TTC549 (cell line): ENCODE results near the gene TUBA4A.

ENCODE experiments used
- FAIRE-seq: peaks from 2 replicates; lab custom pipeline; 2012; peaks lifted over from hg19 to GRCh38; lab: Jason Lieb, UNC

The TUBA4A gene

GRCh38 chr2:219286436-219287115, 32.9 kb upstream of the TUBA4A start:
- no peak for FAIRE-seq

- no peak for FAIRE-seq
Observed at GRCh38 chr2:219285894-219286425, 32.2 kb upstream of the TUBA4A start.

GRCh38 chr2:219285373-219285735, 31.6 kb upstream of the TUBA4A start:
- FAIRE-seq: no peak

- no peak for FAIRE-seq
Observed at GRCh38 chr2:219284501-219285372, 31.0 kb upstream of the TUBA4A start.

GRCh38 chr2:219282943-219283581, 29.3 kb upstream of the TUBA4A start:
- FAIRE-seq: no peak

GRCh38 chr2:219282375-219282774, 28.7 kb upstream of the TUBA4A start:
- no peak for FAIRE-seq

GRCh38 chr2:219281588-219281987, 27.9 kb upstream of the TUBA4A start:
- FAIRE-seq: no peak

GRCh38 chr2:219280651-219281050, 26.9 kb upstream of the TUBA4A start:
- FAIRE-seq: no peak

GRCh38 chr2:219279916-219280516, 26.3 kb upstream of the TUBA4A start:
- FAIRE-seq: no peak

GRCh38 chr2:219279151-219279915, 25.6 kb upstream of the TUBA4A start, which contains the start of gene DNAJB2:
DNAJB2 (plus strand) TSS chr2:219279366; CDS start chr2:219279834, 468 bp downstream.
- peak; percentile 62 for FAIRE-seq

GRCh38 chr2:219278655-219279150, 25.0 kb upstream of the TUBA4A start:
- no peak for FAIRE-seq

GRCh38 chr2:219277703-219278654, 24.3 kb upstream of the TUBA4A start:
- peak; percentile 56 for FAIRE-seq

GRCh38 chr2:219274361-219274921, 20.7 kb upstream of the TUBA4A start:
- no peak for FAIRE-seq

- FAIRE-seq: no peak
Observed at GRCh38 chr2:219273937-219274336, 20.2 kb upstream of the TUBA4A start.

GRCh38 chr2:219272995-219273394, 19.3 kb upstream of the TUBA4A start:
- no peak for FAIRE-seq

- FAIRE-seq: no peak
Observed at GRCh38 chr2:219272356-219272755, 18.6 kb upstream of the TUBA4A start.

GRCh38 chr2:219271021-219271420, 17.3 kb upstream of the TUBA4A start:
- FAIRE-seq: no peak

GRCh38 chr2:219270055-219270372, 16.3 kb upstream of the TUBA4A start:
- FAIRE-seq: no peak

GRCh38 chr2:219269362-219270054, 15.8 kb upstream of the TUBA4A start:
- no peak for FAIRE-seq
